HepG2 (cell line): Measurements from ENCODE around the gene JSRP1. TPM values are rescaled to one million over a fixed set of nuclear protein-coding genes. Genes with fewer than 3 reads are reported as not detected.

ENCODE experiments used
- AGO2 ChIP-seq: fragments of 200-400 bp; formaldehyde crosslinking; optimal IDR thresholded peaks from 2 replicates; pipeline ENCODE3; 2017; ENCODE audit warnings: mild to moderate bottlenecking, low read depth, low read length, moderate library complexity
- AKAP8 ChIP-seq: sonication (generic); formaldehyde crosslinking; IDR thresholded peaks from 2 replicates; pipeline ENCODE4 v1.5.1; 2020; ENCODE audit warnings: mild to moderate bottlenecking, missing genetic modification reagents
- ATRX ChIP-seq: sonication (generic); formaldehyde crosslinking; IDR thresholded peaks from 2 replicates; pipeline ENCODE4 v1.4.0; 2020; ENCODE audit warnings: missing genetic modification reagents, borderline replicate concordance
- CREB1 ChIP-seq, 2 experiments: fragments of 450-650 bp in 1 of 2; IDR thresholded peaks; 2 replicates each; pipeline ENCODE4 v1.6.1; 2016 to 2017; ENCODE audit warnings: control low read depth in 1 of 2, mild to moderate bottlenecking in 1 of 2, missing compliant biosample characterization in 1 of 2, missing genetic modification characterization in 1 of 2
- POGK ChIP-seq: sonication (generic); formaldehyde crosslinking; conservative IDR thresholded peaks from 2 replicates; pipeline ENCODE4 v1.8.0; 2022; ENCODE audit warnings: mild to moderate bottlenecking, moderate library complexity, missing genetic modification reagents
- ZNF562 ChIP-seq: sonication (generic); formaldehyde crosslinking; IDR thresholded peaks from 2 replicates; pipeline ENCODE4 v1.8.0; 2022; ENCODE audit warnings: missing genetic modification reagents, borderline replicate concordance
- ZNF567 ChIP-seq: sonication (generic); formaldehyde crosslinking; IDR thresholded peaks from 2 replicates; pipeline ENCODE4 v1.8.1; 2023; ENCODE audit warnings: mild to moderate bottlenecking, missing genetic modification reagents, borderline replicate concordance
- ZNF570 ChIP-seq: sonication (generic); formaldehyde crosslinking; IDR thresholded peaks from 2 replicates; pipeline ENCODE4 v1.4.0; 2020; ENCODE audit warnings: mild to moderate bottlenecking, missing genetic modification reagents, borderline replicate concordance
- ZNF737 ChIP-seq: sonication (generic); formaldehyde crosslinking; IDR thresholded peaks from 2 replicates; pipeline ENCODE4 v1.5.0; 2020; ENCODE audit warnings: missing genetic modification reagents, mild to moderate bottlenecking, borderline replicate concordance
- ZNF761 ChIP-seq: sonication (generic); formaldehyde crosslinking; conservative IDR thresholded peaks from 2 replicates; pipeline ENCODE4 v1.4.0; 2020; ENCODE audit warnings: mild to moderate bottlenecking, missing genetic modification reagents
- ZNF850 ChIP-seq: sonication (generic); formaldehyde crosslinking; conservative IDR thresholded peaks from 2 replicates; pipeline ENCODE4 v1.9.0; 2021; ENCODE audit warnings: mild to moderate bottlenecking, missing genetic modification reagents
- polyA plus RNA-seq, 8 experiments: library from polyadenylated mRNA; depleted of rRNA in 3 of 8; stranded (reverse) in 7 of 8; unstranded in 1 of 8; fragments of >200 nt; fragmentation: Illumina TruSeq in 4 of 8; extraction: Trizol in 4 of 8; gene quantifications; 2 replicates each; pipeline versions ENCODE4 v1.2.1 to v1.2.3, GENCODE V29; 2011 to 2016; ENCODE audit warnings: low read depth in 4 of 8, missing spikeins in 1 of 8, mixed read lengths in 1 of 8; ENCODE audit not compliant: insufficient read depth in 1 of 8
- total RNA-seq, 5 experiments: library from RNA; depleted of rRNA; stranded (reverse); fragments of >200 nt; fragmentation: Illumina TruSeq; extraction: Trizol; gene quantifications; 2 replicates each; pipeline ENCODE4 v1.2.3, GENCODE V29; 2016; ENCODE audit warnings: low read depth in 1 of 5
- TF ChIP-seq, protein P1 (sequence below): sonication (generic); formaldehyde crosslinking; IDR thresholded peaks from 2 replicates; pipeline ENCODE4 v1.5.0; 2020; ENCODE audit warnings: missing genetic modification reagents
- TF ChIP-seq, protein P2 (sequence below): sonication (generic); formaldehyde crosslinking; IDR thresholded peaks from 2 replicates; pipeline ENCODE4 v1.4.0; 2020; ENCODE audit warnings: mild to moderate bottlenecking, missing genetic modification reagents
- TF ChIP-seq, protein P3 (sequence below): sonication (generic); formaldehyde crosslinking; IDR thresholded peaks from 2 replicates; pipeline ENCODE4 v1.4.0; 2020; ENCODE audit warnings: missing genetic modification reagents

The JSRP1 gene
- total and polyA plus RNA-seq, 2 of the 13 experiments (the other 11 are each of a cell fraction or from before 2014, with no cell fraction given): 0.16 to 0.38 TPM

- 0 out of 2 replicates have a peak, but pooled peaks have one; percentile 50 for TF ChIP-seq AKAP8 (CRISPR knock-in tag)
- no peak for TF ChIP-seq POGK
- TF ChIP-seq CREB1 (IDR thresholded peaks at IDR 0.05): no peak
- TF ChIP-seq CREB1 (CRISPR knock-in tag; IDR thresholded peaks at IDR 0.05): no peak
- TF ChIP-seq AGO2: peak; percentile 95
- TF ChIP-seq, protein P1, sequence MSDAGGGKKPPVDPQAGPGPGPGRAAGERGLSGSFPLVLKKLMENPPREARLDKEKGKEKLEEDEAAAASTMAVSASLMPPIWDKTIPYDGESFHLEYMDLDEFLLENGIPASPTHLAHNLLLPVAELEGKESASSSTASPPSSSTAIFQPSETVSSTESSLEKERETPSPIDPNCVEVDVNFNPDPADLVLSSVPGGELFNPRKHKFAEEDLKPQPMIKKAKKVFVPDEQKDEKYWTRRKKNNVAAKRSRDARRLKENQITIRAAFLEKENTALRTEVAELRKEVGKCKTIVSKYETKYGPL (CRISPR knock-in tag): no peak
- TF ChIP-seq ATRX (CRISPR knock-in tag): no peak
- TF ChIP-seq, protein P2, sequence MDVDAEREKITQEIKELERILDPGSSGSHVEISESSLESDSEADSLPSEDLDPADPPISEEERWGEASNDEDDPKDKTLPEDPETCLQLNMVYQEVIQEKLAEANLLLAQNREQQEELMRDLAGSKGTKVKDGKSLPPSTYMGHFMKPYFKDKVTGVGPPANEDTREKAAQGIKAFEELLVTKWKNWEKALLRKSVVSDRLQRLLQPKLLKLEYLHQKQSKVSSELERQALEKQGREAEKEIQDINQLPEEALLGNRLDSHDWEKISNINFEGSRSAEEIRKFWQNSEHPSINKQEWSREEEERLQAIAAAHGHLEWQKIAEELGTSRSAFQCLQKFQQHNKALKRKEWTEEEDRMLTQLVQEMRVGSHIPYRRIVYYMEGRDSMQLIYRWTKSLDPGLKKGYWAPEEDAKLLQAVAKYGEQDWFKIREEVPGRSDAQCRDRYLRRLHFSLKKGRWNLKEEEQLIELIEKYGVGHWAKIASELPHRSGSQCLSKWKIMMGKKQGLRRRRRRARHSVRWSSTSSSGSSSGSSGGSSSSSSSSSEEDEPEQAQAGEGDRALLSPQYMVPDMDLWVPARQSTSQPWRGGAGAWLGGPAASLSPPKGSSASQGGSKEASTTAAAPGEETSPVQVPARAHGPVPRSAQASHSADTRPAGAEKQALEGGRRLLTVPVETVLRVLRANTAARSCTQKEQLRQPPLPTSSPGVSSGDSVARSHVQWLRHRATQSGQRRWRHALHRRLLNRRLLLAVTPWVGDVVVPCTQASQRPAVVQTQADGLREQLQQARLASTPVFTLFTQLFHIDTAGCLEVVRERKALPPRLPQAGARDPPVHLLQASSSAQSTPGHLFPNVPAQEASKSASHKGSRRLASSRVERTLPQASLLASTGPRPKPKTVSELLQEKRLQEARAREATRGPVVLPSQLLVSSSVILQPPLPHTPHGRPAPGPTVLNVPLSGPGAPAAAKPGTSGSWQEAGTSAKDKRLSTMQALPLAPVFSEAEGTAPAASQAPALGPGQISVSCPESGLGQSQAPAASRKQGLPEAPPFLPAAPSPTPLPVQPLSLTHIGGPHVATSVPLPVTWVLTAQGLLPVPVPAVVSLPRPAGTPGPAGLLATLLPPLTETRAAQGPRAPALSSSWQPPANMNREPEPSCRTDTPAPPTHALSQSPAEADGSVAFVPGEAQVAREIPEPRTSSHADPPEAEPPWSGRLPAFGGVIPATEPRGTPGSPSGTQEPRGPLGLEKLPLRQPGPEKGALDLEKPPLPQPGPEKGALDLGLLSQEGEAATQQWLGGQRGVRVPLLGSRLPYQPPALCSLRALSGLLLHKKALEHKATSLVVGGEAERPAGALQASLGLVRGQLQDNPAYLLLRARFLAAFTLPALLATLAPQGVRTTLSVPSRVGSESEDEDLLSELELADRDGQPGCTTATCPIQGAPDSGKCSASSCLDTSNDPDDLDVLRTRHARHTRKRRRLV (CRISPR knock-in tag): no peak
- TF ChIP-seq, protein P3, sequence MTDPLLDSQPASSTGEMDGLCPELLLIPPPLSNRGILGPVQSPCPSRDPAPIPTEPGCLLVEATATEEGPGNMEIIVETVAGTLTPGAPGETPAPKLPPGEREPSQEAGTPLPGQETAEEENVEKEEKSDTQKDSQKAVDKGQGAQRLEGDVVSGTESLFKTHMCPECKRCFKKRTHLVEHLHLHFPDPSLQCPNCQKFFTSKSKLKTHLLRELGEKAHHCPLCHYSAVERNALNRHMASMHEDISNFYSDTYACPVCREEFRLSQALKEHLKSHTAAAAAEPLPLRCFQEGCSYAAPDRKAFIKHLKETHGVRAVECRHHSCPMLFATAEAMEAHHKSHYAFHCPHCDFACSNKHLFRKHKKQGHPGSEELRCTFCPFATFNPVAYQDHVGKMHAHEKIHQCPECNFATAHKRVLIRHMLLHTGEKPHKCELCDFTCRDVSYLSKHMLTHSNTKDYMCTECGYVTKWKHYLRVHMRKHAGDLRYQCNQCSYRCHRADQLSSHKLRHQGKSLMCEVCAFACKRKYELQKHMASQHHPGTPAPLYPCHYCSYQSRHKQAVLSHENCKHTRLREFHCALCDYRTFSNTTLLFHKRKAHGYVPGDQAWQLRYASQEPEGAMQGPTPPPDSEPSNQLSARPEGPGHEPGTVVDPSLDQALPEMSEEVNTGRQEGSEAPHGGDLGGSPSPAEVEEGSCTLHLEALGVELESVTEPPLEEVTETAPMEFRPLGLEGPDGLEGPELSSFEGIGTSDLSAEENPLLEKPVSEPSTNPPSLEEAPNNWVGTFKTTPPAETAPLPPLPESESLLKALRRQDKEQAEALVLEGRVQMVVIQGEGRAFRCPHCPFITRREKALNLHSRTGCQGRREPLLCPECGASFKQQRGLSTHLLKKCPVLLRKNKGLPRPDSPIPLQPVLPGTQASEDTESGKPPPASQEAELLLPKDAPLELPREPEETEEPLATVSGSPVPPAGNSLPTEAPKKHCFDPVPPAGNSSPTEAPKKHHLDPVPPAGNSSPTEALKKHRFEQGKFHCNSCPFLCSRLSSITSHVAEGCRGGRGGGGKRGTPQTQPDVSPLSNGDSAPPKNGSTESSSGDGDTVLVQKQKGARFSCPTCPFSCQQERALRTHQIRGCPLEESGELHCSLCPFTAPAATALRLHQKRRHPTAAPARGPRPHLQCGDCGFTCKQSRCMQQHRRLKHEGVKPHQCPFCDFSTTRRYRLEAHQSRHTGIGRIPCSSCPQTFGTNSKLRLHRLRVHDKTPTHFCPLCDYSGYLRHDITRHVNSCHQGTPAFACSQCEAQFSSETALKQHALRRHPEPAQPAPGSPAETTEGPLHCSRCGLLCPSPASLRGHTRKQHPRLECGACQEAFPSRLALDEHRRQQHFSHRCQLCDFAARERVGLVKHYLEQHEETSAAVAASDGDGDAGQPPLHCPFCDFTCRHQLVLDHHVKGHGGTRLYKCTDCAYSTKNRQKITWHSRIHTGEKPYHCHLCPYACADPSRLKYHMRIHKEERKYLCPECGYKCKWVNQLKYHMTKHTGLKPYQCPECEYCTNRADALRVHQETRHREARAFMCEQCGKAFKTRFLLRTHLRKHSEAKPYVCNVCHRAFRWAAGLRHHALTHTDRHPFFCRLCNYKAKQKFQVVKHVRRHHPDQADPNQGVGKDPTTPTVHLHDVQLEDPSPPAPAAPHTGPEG (CRISPR knock-in tag): no peak
- TF ChIP-seq ZNF562 (CRISPR knock-in tag): no peak
- no peak for TF ChIP-seq ZNF850 (CRISPR knock-in tag)
- TF ChIP-seq ZNF737 (CRISPR knock-in tag): no peak
- TF ChIP-seq ZNF567 (CRISPR knock-in tag): no peak
- TF ChIP-seq ZNF570 (CRISPR knock-in tag): no peak
- no peak for TF ChIP-seq ZNF761 (CRISPR knock-in tag)
These were observed 23.7 kb downstream of the JSRP1 start (continued) for GRCh38 chr19:2232286-2233151.
